NCI-H524 treated with DMSO at 0.1 percent for 48 hours (cell line): ENCODE data around the gene PRKCA.
"Not testable (repeated sequence)": the region's sequence is repeated elsewhere in the genome, so short reads cannot be mapped to it uniquely, and the experiment has no call there.

Experiments
- DNase-seq: peaks from one replicate; lab custom pipeline; 2025; lab: John Stamatoyannopoulos, UW

PRKCA gene

GRCh38 chr17:66684731-66685130, 382.3 kb downstream of the PRKCA start:
- DNase-seq, result no peak

GRCh38 chr17:66686601-66687000, 384.2 kb downstream of the PRKCA start:
- DNase-seq, result peak; percentile 80

GRCh38 chr17:66687570-66688284, 385.3 kb downstream of the PRKCA start:
- DNase-seq, result no peak

- no peak for DNase-seq
Observed at GRCh38 chr17:66689221-66689620, 386.8 kb downstream of the PRKCA start.

GRCh38 chr17:66690166-66690565, 387.8 kb downstream of the PRKCA start:
- no peak for DNase-seq

GRCh38 chr17:66691644-66692420, 389.4 kb downstream of the PRKCA start:
- DNase-seq, result no peak

GRCh38 chr17:66692421-66692690, 389.9 kb downstream of the PRKCA start:
- no peak for DNase-seq

GRCh38 chr17:66695098-66695497, 392.7 kb downstream of the PRKCA start:
- DNase-seq, result no peak

- DNase-seq, result no peak
Observed at GRCh38 chr17:66698270-66698669, 395.9 kb downstream of the PRKCA start.

GRCh38 chr17:66701462-66701861, 399.0 kb downstream of the PRKCA start:
- DNase-seq, result no peak

- DNase-seq, result no peak
Observed at GRCh38 chr17:66702106-66702936, 399.9 kb downstream of the PRKCA start.

- no peak for DNase-seq
Observed at GRCh38 chr17:66704858-66705520, 402.6 kb downstream of the PRKCA start.

- DNase-seq, result no peak
Observed at GRCh38 chr17:66706851-66707450, 404.5 kb downstream of the PRKCA start.

- DNase-seq, result no peak
Observed at GRCh38 chr17:66711401-66711800, 409.0 kb downstream of the PRKCA start.

GRCh38 chr17:66711881-66712321, 409.5 kb downstream of the PRKCA start:
- DNase-seq, result no peak

GRCh38 chr17:66712453-66712852, 410.0 kb downstream of the PRKCA start:
- no peak for DNase-seq

GRCh38 chr17:66713021-66713532, 410.7 kb downstream of the PRKCA start:
- DNase-seq, result not testable (repeated sequence)

GRCh38 chr17:66713533-66714042, 411.2 kb downstream of the PRKCA start:
- no peak for DNase-seq

GRCh38 chr17:66714046-66715023, 411.9 kb downstream of the PRKCA start:
- DNase-seq, result no peak

- no peak for DNase-seq
Observed at GRCh38 chr17:66715076-66715675, 412.8 kb downstream of the PRKCA start.
